Activated T-helper 17 cell treated with anti-CD3 and anti-CD28 coated beads, Interleukin-2, amount 50 U/mL, for 72 hours (primary cell): ENCODE data around the gene ICE1. TPM values are rescaled to one million over a fixed set of nuclear protein-coding genes. Genes with fewer than 3 reads are reported as not detected.
"Not testable (repeated sequence)": the region's sequence is repeated elsewhere in the genome, so short reads cannot be mapped to it uniquely, and the experiment has no call there.

Experiments used
- ATAC-seq: fragments of 150-1000 bp; cut with Tn5 transposase; replicated peaks from 2 replicates; pipeline ENCODE4 v1.10.0; 2021; ENCODE audit warnings: mild to moderate bottlenecking, moderate library complexity
- H3K27ac Mint-ChIP-seq: one replicate; pipeline ENCODE4 v1.8.0; 2022; ENCODE audit warnings: mixed read lengths
- H3K27me3 Mint-ChIP-seq: one replicate; pipeline ENCODE4 v1.8.0; 2022; ENCODE audit warnings: mixed read lengths
- H3K36me3 Mint-ChIP-seq: one replicate; pipeline ENCODE4 v1.8.0; 2022; ENCODE audit warnings: low read depth, mild to moderate bottlenecking, mixed read lengths
- H3K4me1 Mint-ChIP-seq: one replicate; pipeline ENCODE4 v1.8.0; 2022; ENCODE audit warnings: mixed read lengths
- H3K4me3 Mint-ChIP-seq: one replicate; pipeline ENCODE4 v1.8.0; 2022; ENCODE audit warnings: mild to moderate bottlenecking, mixed read lengths
- H3K9me3 Mint-ChIP-seq: one replicate; pipeline ENCODE4 v1.8.0; 2022; ENCODE audit warnings: mixed read lengths
- total RNA-seq, 2 donors: library from RNA; stranded (reverse); gene quantifications; one replicate each; pipeline ENCODE4 v1.2.3, GENCODE V29; 2022

The ICE1 gene
- total RNA-seq, 2 donors from 2014 or later = 19.1 to 27.8 TPM

GRCh38 chr5:5481206-5481605, 58.7 kb downstream of the ICE1 start:
- ATAC-seq = peak; percentile 52
- H3K4me1 Mint-ChIP-seq = peaks cover 9% of the 10 kb centered on the region
- peak overlapping the region; percentile 15 for H3K27ac Mint-ChIP-seq
- peaks cover 55% of the 10 kb centered on the region for H3K36me3 Mint-ChIP-seq
- H3K9me3 Mint-ChIP-seq = no peaks in the 10 kb centered on the region
- no peaks in the 10 kb centered on the region for H3K27me3 Mint-ChIP-seq
- H3K4me3 Mint-ChIP-seq = no peak overlapping the region

GRCh38 chr5:5481633-5482032, 59.2 kb downstream of the ICE1 start:
- Mint-ChIP-seq H3K36me3 (peaks cover 55% of the 10 kb centered on the region), H3K4me3 (no peak overlapping the region), H3K27me3 (no peaks in the 10 kb centered on the region), H3K27ac (peak overlapping the region; percentile 15), H3K9me3 (no peaks in the 10 kb centered on the region), H3K4me1 (peaks cover 9% of the 10 kb centered on the region)
- ATAC-seq = no peak

- ATAC-seq = no peak
- Mint-ChIP-seq H3K4me1 (peaks cover 9% of the 10 kb centered on the region), H3K9me3 (no peaks in the 10 kb centered on the region), H3K36me3 (peaks cover 54% of the 10 kb centered on the region), H3K27ac (no peak overlapping the region), H3K27me3 (no peaks in the 10 kb centered on the region), H3K4me3 (no peak overlapping the region)
Measured at GRCh38 chr5:5483350-5483749, 60.9 kb downstream of the ICE1 start.

- H3K9me3 Mint-ChIP-seq = no peaks in the 10 kb centered on the region
- no peak overlapping the region for H3K27ac Mint-ChIP-seq
- no peaks in the 10 kb centered on the region for H3K27me3 Mint-ChIP-seq
- peaks cover 54% of the 10 kb centered on the region for H3K36me3 Mint-ChIP-seq
- H3K4me3 Mint-ChIP-seq = no peak overlapping the region
- no peak for ATAC-seq
- H3K4me1 Mint-ChIP-seq = peaks cover 9% of the 10 kb centered on the region
Measured at GRCh38 chr5:5483880-5484598, 61.6 kb downstream of the ICE1 start.

GRCh38 chr5:5486122-5486521, 63.6 kb downstream of the ICE1 start:
- H3K4me1 Mint-ChIP-seq = peaks cover 4% of the 10 kb centered on the region
- H3K27ac Mint-ChIP-seq = no peak overlapping the region
- no peak overlapping the region for H3K4me3 Mint-ChIP-seq
- H3K27me3 Mint-ChIP-seq = no peaks in the 10 kb centered on the region
- peaks cover 59% of the 10 kb centered on the region for H3K36me3 Mint-ChIP-seq
- no peaks in the 10 kb centered on the region for H3K9me3 Mint-ChIP-seq
- no peak for ATAC-seq

GRCh38 chr5:5487585-5488360, 65.3 kb downstream of the ICE1 start:
- Mint-ChIP-seq H3K27me3 (no peaks in the 10 kb centered on the region), H3K27ac (no peak overlapping the region), H3K4me3 (no peak overlapping the region), H3K4me1 (peaks cover 6% of the 10 kb centered on the region), H3K36me3 (peaks cover 57% of the 10 kb centered on the region), H3K9me3 (no peaks in the 10 kb centered on the region)
- ATAC-seq = no peak

DNA sequence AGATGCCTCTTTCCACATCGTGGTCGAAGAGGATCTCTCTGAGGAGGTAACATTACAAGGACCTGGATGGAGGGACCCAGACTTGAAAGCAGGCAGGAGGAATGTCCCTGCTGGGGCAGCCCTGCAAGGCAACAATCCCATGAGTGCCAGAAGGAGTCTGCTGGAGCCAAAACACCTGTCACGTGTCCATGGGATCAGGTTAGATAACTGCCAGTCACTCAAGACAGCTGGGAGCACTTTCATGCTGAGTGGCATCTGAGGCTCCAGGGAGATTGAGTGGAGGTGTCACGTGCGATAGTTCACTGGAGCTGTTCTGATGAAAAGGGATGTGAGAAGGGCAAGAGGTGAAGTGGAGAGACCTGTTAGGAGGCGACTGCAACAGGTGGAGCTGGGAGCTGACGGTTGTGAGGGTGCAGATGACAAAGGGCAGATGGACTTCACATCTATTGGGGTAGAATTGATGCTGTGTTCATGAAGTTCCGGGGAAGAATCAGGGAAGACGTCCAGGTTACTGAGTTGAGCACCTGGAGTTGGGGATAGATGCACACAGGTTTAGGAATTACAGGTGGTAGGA, 68.4 kb downstream of the ICE1 start:
- Mint-ChIP-seq H3K27ac (no peak overlapping the region), H3K4me3 (no peak overlapping the region), H3K36me3 (peaks cover 49% of the 10 kb centered on the region), H3K4me1 (peaks cover 7% of the 10 kb centered on the region), H3K9me3 (no peaks in the 10 kb centered on the region), H3K27me3 (no peaks in the 10 kb centered on the region)
- no peak for ATAC-seq

GRCh38 chr5:5492087-5492933, 69.8 kb downstream of the ICE1 start:
- Mint-ChIP-seq H3K27me3 (no peaks in the 10 kb centered on the region), H3K27ac (peak overlapping the region; percentile 89), H3K36me3 (peaks cover 35% of the 10 kb centered on the region), H3K4me3 (peak overlapping the region; percentile 46), H3K4me1 (peaks cover 7% of the 10 kb centered on the region), H3K9me3 (no peaks in the 10 kb centered on the region)
- peak; percentile 43 for ATAC-seq

DNA sequence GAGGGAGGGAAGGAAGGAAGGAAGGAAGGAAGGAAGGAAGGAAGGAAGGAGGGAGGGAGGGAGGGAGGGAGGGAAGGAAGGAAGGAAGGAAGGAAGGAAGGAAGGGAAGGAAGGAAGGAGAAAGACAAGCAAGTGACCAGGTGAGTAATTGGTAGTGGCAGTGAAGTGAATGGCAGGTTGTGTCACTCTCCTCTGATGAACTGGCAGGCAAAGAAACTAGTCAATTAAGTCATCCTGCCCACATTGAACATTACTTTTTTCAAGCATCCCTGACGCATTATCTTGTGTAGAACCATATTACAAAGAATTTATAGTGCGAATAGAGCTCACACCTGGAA, 70.4 kb downstream of the ICE1 start:
- not testable (repeated sequence) for H3K9me3 Mint-ChIP-seq, ATAC-seq, H3K4me1 Mint-ChIP-seq, H3K27me3 Mint-ChIP-seq
- H3K36me3 Mint-ChIP-seq = peaks cover 30% of the 10 kb centered on the region
- H3K4me3 Mint-ChIP-seq = peak overlapping the region; percentile 46
- H3K27ac Mint-ChIP-seq = peak overlapping the region; percentile 89

DNA sequence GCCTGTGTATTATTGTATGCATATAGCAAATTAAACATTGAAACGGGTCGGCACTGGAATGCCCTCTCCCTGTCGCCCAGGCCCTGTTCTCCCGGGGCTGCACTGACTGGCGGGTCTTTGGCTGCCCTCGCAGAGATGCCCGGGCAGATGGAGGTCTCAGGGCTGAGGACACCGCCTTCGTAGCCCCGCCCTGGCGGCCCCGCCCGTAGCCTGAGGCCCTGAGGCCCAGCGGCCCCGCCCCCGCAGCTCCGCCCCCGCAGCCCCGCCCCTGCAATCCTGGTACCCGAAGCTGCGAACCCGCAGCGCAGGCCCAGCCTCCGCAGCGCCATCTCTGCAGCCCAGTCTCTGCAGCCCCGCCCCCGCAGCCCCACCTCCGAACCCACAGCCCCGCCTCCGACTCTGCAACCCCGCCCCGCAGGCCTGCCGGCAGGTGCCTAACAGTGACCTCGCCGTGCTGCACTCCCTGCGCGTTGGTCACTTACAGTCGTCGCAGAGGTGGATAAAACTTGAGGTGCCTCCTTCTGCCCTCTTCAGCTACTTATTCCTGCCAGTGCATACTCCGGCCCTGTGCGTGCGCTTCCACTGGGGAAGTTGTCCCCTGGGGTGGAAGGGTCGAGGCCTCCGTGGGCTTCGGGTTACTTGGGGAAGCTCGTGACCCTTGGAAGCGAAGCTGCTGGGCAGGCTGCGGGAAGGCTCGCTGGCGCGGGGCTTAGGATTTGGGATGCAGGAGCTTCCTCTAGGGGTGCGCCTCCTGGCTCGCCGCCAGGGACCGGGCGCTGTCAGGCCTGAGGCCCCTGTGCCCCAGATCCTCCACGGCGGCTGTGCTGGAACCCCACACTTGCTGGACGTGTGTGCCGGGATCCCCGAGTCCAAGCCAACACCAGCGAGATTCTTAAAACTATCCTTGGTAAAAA, 72.3 kb downstream of the ICE1 start:
- peak; percentile 91 for ATAC-seq
- H3K4me1 Mint-ChIP-seq = peaks cover 7% of the 10 kb centered on the region
- peaks cover 4% of the 10 kb centered on the region for H3K27me3 Mint-ChIP-seq
- H3K36me3 Mint-ChIP-seq = peaks cover 11% of the 10 kb centered on the region
- no peak overlapping the region for H3K27ac Mint-ChIP-seq
- no peaks in the 10 kb centered on the region for H3K9me3 Mint-ChIP-seq
- H3K4me3 Mint-ChIP-seq = peak overlapping the region; percentile 28

DNA sequence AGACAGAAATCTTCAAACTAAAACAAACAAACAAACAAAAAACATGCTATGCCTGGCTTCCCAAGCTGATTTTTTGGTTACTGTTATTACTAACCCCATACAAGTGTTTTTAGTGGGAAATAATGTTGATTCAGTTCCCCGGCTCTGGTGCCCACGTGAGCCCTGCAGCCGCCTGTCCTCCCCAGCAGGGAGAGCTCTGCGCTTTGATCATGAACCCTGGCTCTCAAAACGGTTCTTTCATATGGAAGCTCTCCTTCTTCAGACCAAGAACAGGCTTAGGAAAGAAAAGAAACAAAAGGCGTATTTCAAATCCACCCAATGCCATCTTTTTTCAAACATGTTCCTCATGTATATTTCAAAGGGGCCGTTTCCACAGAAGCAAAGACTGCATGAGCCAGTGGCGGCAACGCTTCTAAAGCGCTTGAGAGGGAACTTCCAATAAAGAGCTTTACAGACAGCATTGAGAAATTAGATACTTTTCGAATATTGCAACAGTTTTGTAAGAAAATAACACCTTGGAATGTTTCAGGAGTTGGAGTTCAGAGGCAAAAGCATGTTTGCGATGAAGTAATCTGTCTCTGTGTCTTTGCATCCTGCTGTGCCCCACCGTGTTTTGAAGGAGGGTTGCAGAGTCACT, 74.8 kb downstream of the ICE1 start:
- no peak overlapping the region for H3K27ac Mint-ChIP-seq
- ATAC-seq = no peak
- no peaks in the 10 kb centered on the region for H3K9me3 Mint-ChIP-seq
- no peaks in the 10 kb centered on the region for H3K36me3 Mint-ChIP-seq
- peaks cover 15% of the 10 kb centered on the region for H3K27me3 Mint-ChIP-seq
- H3K4me1 Mint-ChIP-seq = peaks cover 6% of the 10 kb centered on the region
- H3K4me3 Mint-ChIP-seq = no peak overlapping the region

- ATAC-seq = no peak
- Mint-ChIP-seq H3K4me1 (no peaks in the 10 kb centered on the region), H3K4me3 (no peak overlapping the region), H3K27ac (no peak overlapping the region), H3K36me3 (no peaks in the 10 kb centered on the region), H3K27me3 (peaks cover 30% of the 10 kb centered on the region), H3K9me3 (no peaks in the 10 kb centered on the region)
Measured at GRCh38 chr5:5499442-5499841, 77.0 kb downstream of the ICE1 start.

DNA sequence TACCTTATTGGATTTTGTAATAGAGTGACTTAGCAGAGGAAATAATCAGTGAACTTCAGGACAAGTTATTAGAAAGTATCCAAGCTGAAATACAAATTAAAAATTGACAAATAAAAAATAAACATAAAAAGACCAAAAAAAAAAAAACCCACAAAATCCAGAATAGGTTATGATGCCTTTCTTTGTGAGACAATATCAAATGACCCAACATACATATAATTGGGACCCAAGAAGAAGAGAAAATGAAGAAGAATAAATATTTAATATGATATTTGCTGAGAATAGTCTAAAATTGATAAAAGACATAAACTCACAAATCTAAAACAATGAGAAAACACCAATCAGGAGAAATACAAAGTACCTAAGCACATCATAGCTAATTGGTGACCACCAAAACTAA, 81.8 kb downstream of the ICE1 start:
- no peak for ATAC-seq
- H3K27ac Mint-ChIP-seq = no peak overlapping the region
- H3K4me3 Mint-ChIP-seq = no peak overlapping the region
- no peaks in the 10 kb centered on the region for H3K36me3 Mint-ChIP-seq
- H3K4me1 Mint-ChIP-seq = no peaks in the 10 kb centered on the region
- H3K27me3 Mint-ChIP-seq = peaks cover 50% of the 10 kb centered on the region
- no peaks in the 10 kb centered on the region for H3K9me3 Mint-ChIP-seq
